Left cardiac atrium (tissue), 2 donors: ENCODE results near the gene CCDC122. TPM values are rescaled to one million over a fixed set of nuclear protein-coding genes. Genes with fewer than 3 reads are reported as not detected.

Source experiments
- total RNA-seq, 2 donors: library from RNA; stranded (reverse); fragmentation: NEBNext Ultra II Directional; extraction: Animal tissue kit (Norgen Biotek cat#: 25700); gene quantifications; one replicate each; pipeline ENCODE4 v1.2.1, GENCODE V29; 2021
- donor health status: DM: no; HTN: yes; CAD: no; lungs with severe emphysema.
- donor health status: DM: yes; HTN: yes; CAD: no.

Gene CCDC122
- total RNA-seq, 2 donors from 2014 or later = 3.2 to 10.0 TPM

Other genes starting within 250 kb of the CCDC122 start
- 1 to 10 TPM; 1.7 to 2.0 TPM for gene ENOX1, start 92.8 kb downstream of the CCDC122 start, total RNA-seq
- 1 to 10 TPM; 5.5 to 7.5 TPM for gene LACC1, start 164 bp upstream of the CCDC122 start, total RNA-seq